Measurements from ENCODE around the gene CLDN1.

GRCh38 chr3:190339130-190339529, 16.9 kb upstream of the CLDN1 start:
- peak; percentile 10 for TF ChIP-seq CTCF (IDR thresholded peaks at IDR 0.05; ENCODE audit: poor library complexity)
- no peak for TF ChIP-seq EZH2 (IDR thresholded peaks at IDR 0.05; ENCODE audit: borderline replicate concordance)
- no peak for TF ChIP-seq EZH2phosphoT487 (IDR thresholded peaks at IDR 0.05; ENCODE audit: low read depth, severe bottlenecking, unreplicated experiment)

Data from hepatocyte (in vitro differentiated cells).